SH-SY5Y (cell line): ENCODE data around the gene TADA2B.

Source experiments
- GATA2 ChIP-seq: IDR thresholded peaks from 2 replicates; pipeline ENCODE4 v1.6.1; 2011; ENCODE audit warnings: mild to moderate bottlenecking, low read depth, low read length
- GATA3 ChIP-seq: IDR thresholded peaks from 2 replicates; pipeline ENCODE4 v1.6.1; 2011; ENCODE audit warnings: low read depth, mild to moderate bottlenecking, low read length, moderate library complexity

DNA sequence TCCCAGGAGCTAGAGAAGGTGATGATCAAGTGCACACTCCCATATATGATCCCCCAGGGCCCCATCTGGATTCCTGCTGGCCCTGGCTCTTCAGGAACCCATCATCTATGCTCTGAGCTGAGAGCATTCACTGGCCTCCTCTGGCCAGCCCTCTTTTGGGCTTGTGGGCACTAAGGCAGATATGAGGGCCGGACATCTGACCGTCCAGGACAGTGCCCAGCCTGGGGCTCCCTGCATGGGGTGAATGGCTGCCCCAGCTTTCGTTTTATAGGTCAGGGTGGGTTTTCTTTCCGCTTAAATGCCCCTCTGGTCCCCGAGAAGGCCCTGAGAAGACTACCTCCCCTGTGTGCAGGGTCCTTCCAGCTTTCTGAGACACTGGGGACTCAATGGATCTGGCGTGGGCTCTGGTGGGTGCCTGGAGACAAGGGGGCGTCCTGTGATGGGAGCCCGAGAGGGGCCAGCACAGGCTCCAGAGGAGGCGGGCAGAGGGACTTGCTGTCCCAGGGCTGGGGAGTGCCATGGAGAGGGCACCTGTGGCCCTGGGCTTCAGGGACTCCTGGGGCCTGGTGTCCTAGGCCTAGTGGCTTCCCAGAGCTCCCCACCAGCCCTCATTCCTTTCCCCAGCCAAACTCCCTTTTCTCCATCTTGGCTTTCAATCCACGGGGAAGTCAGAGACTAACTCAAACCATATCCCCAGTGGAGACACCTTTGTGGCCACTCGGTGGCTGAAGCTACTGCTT lies 64.2 kb downstream of the TADA2B start:
- TF ChIP-seq GATA2 (no peak), GATA3 (no peak)
